NAMALWA (cell line): ENCODE measurements around the gene FBXW10B.
"Not testable (repeated sequence)": the region's sequence is repeated elsewhere in the genome, so short reads cannot be mapped to it uniquely, and the experiment has no call there.

Experiments
- DNase-seq: peaks from one replicate; pipeline ENCODE4 v3.0.0-alpha.2; 2015; ENCODE audit warnings: low spot score

Gene FBXW10B

DNA sequence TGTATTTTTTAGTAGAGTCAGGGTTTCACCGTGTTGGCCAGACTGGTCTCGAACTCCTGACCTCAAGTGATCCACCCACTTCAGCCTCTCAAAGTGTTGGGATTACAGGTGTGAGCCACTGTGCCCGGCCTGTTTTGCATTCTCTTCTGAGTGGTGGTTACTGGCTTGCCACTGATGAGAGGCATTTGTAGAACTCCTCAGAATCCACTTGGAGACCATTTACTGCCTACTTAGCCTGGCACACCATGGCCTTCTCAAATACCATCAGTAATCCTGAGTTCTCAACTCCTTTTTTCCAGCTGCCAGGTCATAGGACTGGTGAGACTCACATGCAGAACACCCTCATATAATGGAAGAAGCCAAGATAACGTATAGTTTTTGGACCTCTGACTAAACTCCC lies 22.5 kb upstream of the FBXW10B start:
- not testable (repeated sequence) for DNase-seq

GRCh38 chr17:15630930-15631453 lies 11.5 kb upstream of the FBXW10B start:
- DNase-seq = not testable (repeated sequence)

GRCh38 chr17:15629991-15630390 lies 10.5 kb upstream of the FBXW10B start:
- DNase-seq = not testable (repeated sequence)

GRCh38 chr17:15623661-15624209 lies 4.2 kb upstream of the FBXW10B start:
- DNase-seq = not testable (repeated sequence)

DNA sequence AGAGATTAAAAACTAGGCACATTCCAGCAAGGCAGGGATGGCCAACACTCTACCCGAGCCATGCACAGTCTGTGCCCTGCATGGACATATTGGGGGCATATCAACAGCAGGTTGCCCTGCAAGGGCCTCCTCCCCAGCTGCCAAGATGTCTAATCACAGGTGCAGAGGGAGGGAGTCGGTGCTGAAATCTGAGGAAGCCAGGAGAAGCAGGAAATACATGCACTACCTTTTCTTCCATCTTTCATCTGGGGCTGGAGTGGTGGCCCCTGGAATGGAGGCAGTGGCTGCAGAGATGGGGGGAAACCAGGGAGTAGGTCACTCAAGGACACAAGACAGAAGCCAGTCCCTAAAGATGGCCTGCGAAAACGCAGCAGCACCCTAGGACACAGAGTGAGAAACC lies 3.8 kb upstream of the FBXW10B start:
- DNase-seq = not testable (repeated sequence)

DNA sequence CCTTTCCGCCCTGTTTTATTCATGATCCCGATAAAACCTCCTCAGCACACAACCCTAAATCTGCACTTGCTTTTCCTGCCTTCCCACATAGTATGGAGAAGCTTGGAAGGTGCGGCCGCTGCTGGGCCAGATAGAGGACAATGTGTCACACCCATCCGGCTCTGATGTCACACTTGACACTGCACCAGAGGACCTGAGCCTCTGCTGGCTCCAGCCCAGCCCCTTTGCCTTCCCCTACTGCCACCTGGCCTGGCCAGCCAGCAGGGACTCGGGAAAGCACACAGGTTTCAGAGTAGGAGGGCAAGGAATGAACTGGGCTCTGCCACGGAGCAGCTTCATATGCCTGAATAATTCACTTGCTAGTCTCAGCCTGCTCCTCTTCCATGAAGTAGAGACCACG lies 2.6 kb upstream of the FBXW10B start:
- not testable (repeated sequence) for DNase-seq

- not testable (repeated sequence) for DNase-seq
These were observed 2.7 kb downstream of the FBXW10B start for GRCh38 chr17:15616828-15617227.

DNA sequence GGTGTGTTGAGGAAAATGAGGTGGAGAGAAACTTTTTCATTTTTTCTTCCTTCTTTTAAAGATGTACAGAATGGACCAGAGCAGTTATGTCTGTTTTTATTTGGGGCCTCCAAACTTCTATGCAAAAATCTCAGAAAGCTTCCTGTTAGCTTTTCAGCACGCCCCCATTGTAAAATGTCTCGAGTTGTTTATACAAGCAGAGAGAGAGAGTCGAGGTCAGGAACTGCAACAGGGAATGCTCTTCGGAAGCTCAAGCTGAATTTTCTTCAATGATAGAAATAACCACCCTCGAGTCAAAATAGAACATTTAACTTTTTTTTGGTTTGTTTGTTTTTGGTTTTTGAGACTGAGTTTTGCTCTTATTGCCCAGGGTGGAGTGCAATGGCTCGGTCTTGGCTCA lies 3.7 kb downstream of the FBXW10B start:
- not testable (repeated sequence) for DNase-seq

- DNase-seq = not testable (repeated sequence)
These were observed 6.4 kb downstream of the FBXW10B start for GRCh38 chr17:15613111-15613510.

DNA sequence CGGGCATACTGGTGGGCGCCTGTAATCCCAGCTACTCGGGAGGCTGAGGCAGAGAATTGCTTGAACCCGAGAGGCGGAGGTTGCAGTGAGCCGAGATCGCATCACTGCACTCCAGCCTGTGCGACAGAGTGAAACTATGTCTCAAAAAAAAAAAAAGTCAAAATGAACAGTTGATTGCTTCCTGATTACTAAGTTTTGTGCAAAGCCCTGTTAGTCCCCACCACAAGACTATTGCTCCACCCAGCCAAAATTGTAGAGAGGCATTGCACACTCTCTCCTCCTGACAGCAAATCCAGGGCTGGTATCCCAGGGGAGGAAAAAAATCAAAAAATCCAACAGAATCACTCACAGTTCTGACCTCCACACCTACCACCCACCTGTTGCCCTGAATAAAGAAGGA lies 26.5 kb downstream of the FBXW10B start:
- not testable (repeated sequence) for DNase-seq

DNA sequence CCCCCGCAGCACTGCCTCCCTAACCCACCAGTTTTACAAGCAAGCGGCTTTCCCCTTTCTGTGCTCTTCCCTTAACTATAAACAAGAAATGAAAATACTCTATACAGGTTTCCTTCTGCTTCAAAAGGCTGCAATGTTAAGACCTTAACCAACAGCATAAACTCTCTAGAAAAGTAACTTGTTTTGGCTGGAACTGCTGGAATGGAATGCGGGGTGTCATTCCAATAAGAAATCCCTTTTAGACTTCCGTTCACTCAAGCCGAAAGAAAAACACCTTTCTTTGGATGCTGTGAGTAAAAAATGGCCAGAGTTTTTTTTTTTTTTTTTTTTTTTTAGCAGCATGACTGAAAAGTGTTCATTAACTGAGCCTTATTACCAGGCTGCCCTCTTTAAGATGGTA lies 27.5 kb downstream of the FBXW10B start:
- DNase-seq = not testable (repeated sequence)

GRCh38 chr17:15590844-15591243 lies 28.7 kb downstream of the FBXW10B start:
- not testable (repeated sequence) for DNase-seq

GRCh38 chr17:15589544-15590536 lies 29.7 kb downstream of the FBXW10B start:
- peak; percentile 5 for DNase-seq

- peak; percentile 65 for DNase-seq
These were observed 31.5 kb downstream of the FBXW10B start for GRCh38 chr17:15588017-15588416.

GRCh38 chr17:15583313-15583712 lies 36.2 kb downstream of the FBXW10B start:
- not testable (repeated sequence) for DNase-seq

DNA sequence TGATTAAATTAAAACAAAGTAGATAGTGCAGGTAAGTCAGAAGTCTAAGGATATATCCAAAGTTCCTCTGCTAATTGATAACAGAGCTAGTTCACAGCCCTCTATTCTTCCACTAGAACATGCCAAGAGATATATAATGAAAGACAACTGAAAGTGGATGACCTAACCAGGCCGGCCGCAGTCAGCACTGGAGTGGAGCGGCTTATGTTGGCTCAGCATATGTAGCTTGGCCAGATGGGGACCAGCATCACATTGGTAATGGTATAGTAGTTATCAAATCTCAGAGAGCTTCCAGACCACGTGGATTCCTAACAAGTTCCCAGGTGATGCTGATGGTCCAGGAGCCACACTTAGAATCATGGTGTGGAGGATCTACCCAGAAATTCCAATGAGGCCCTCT lies 38.0 kb downstream of the FBXW10B start:
- not testable (repeated sequence) for DNase-seq

DNA sequence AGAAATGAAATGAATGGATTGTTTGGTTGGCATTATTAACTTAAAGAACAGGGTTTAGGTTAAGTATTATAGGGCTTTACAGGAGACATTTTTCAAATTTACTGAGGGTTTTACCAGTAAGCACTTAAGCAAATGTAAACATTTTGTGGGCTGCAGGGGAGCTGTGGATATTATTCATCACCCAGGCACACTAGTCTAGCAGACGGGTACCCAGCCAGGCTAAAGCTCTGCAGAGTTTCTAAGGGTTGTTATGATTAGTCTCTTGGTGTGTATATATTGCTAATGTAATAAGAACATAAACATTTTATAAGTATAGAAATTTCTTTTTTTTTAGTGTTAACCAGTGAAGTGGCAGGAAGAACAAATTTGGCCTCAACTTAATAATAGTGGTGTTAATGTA lies 42.7 kb downstream of the FBXW10B start:
- DNase-seq = not testable (repeated sequence)

- DNase-seq = not testable (repeated sequence)
These were observed 44.8 kb downstream of the FBXW10B start for GRCh38 chr17:15574660-15575059.

DNA sequence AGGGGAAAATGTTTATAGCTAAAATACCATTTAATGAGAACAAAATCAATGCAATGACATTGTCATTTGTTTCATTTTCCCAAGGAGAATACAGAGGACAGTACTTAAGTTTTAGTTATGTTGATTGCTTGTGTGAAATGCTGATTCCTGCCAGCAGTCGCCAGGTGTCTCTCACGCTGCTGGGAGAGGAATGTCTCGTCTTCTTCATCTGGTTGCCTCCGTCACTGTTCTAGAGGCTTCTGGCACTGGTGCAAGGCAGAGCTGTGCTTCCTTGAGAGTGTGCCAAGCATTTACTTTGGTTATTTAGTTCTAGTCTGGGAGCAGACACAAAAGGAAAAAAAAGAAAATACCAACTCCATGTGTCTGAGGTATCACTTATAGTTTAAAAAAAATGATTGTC lies 45.6 kb downstream of the FBXW10B start:
- not testable (repeated sequence) for DNase-seq
